ENCODE measurements around the gene FLVCR2.
"Not testable (repeated sequence)": the region's sequence is repeated elsewhere in the genome, so short reads cannot be mapped to it uniquely, and the experiment has no call there.

The FLVCR2 gene

GRCh38 chr14:75675265-75675960 is 97.0 kb downstream of the FLVCR2 start:
- Mint-ChIP-seq H3K9me3 (peaks cover 5% of the 10 kb centered on the region), H3K4me3 (no peak overlapping the region), H3K27me3 (no peaks in the 10 kb centered on the region), H3K27ac (no peak overlapping the region), H3K36me3 (peaks cover 58% of the 10 kb centered on the region), H3K4me1 (peaks cover 10% of the 10 kb centered on the region)
- ATAC-seq = no peak

- Mint-ChIP-seq H3K9me3 (no peaks in the 10 kb centered on the region), H3K27ac (no peak overlapping the region), H3K4me1 (no peaks in the 10 kb centered on the region), H3K27me3 (no peaks in the 10 kb centered on the region), H3K36me3 (peaks cover 53% of the 10 kb centered on the region), H3K4me3 (no peak overlapping the region)
- no peak for ATAC-seq
These were observed 107.5 kb downstream of the FLVCR2 start for GRCh38 chr14:75685910-75686309.

- no peak for ATAC-seq
- peaks cover 4% of the 10 kb centered on the region for H3K9me3 Mint-ChIP-seq
These were observed 110.6 kb downstream of the FLVCR2 start for GRCh38 chr14:75689012-75689411.

GRCh38 chr14:75690010-75690409 is 111.6 kb downstream of the FLVCR2 start:
- H3K4me1 Mint-ChIP-seq = no peaks in the 10 kb centered on the region
- no peak overlapping the region for H3K27ac Mint-ChIP-seq
- H3K9me3 Mint-ChIP-seq = peaks cover 4% of the 10 kb centered on the region
- H3K27me3 Mint-ChIP-seq = no peaks in the 10 kb centered on the region
- H3K4me3 Mint-ChIP-seq = no peak overlapping the region
- H3K36me3 Mint-ChIP-seq = peaks cover 55% of the 10 kb centered on the region
- ATAC-seq = no peak

More at GRCh38 chr14:75689012-75689411, 110.6 kb downstream of the FLVCR2 start:
- Mint-ChIP-seq H3K4me1 (no peaks in the 10 kb centered on the region), H3K27me3 (no peaks in the 10 kb centered on the region), H3K4me3 (no peak overlapping the region), H3K27ac (no peak overlapping the region), H3K36me3 (peaks cover 54% of the 10 kb centered on the region)

- not testable (repeated sequence) for H3K4me3 Mint-ChIP-seq, H3K4me1 Mint-ChIP-seq, H3K27ac Mint-ChIP-seq, ATAC-seq, H3K27me3 Mint-ChIP-seq, H3K9me3 Mint-ChIP-seq
- peaks cover 94% of the 10 kb centered on the region for H3K36me3 Mint-ChIP-seq
These were observed 116.6 kb downstream of the FLVCR2 start for GRCh38 chr14:75695025-75695424.

GRCh38 chr14:75697386-75697785 is 119.0 kb downstream of the FLVCR2 start:
- peaks cover 91% of the 10 kb centered on the region for H3K36me3 Mint-ChIP-seq
- H3K27ac Mint-ChIP-seq = peak overlapping the region; percentile 27
- ATAC-seq = no peak

More at GRCh38 chr14:75697386-75697785, 119.0 kb downstream of the FLVCR2 start:
- H3K4me3 Mint-ChIP-seq = no peak overlapping the region
- peaks cover 6% of the 10 kb centered on the region for H3K9me3 Mint-ChIP-seq
- peaks cover 6% of the 10 kb centered on the region for H3K4me1 Mint-ChIP-seq
- no peaks in the 10 kb centered on the region for H3K27me3 Mint-ChIP-seq

Measured in stimulated activated memory B cell treated with anti-CD40 and anti-IgM and Interleukin-4, amounts not matched to agents 10 μg/mL and 1 μg/mL and 100 μg/mL, for 72 hours (primary cell).